ENCODE data around the gene ACTR5. TPM values are rescaled to one million over a fixed set of nuclear protein-coding genes. Genes with fewer than 3 reads are reported as not detected.

The ACTR5 gene
- total RNA-seq, 1 experiment from 2014 or later, result 14.1 TPM

DNA sequence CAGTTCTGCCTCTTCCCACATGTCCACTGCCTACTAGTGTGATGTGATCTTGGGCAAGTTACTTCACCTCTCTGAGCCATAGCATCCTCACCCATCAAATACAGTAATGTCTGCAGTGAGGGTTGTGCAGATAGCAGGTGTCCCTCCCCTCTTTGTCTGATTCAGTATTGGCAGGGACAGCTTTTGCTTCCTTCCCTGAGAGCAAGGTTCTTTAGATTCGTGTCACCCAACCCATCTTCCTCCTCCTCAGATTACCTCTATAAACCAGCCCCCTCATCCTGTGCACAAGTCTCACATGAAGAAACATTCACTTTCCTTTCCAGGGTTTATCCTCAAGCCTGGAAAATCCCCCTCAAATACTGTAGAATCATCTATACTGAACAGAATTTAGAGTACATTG lies 15.4 kb downstream of the ACTR5 start:
- Histone ChIP-seq H2BK120ac (ENCODE audit: low read depth, low read length, poor library complexity, severe bottlenecking) (no peak overlapping the region), H3K27me3 (ENCODE audit: insufficient read depth, low read length) (no peaks in the 10 kb centered on the region), H4K8ac (replicated peaks; ENCODE audit: insufficient read length, low read depth, low read length) (no peak overlapping the region), H2BK15ac (ENCODE audit: low read depth, low read length) (no peak overlapping the region), H4K91ac (ENCODE audit: insufficient read length, low read depth, low read length) (no peak overlapping the region), H3K56ac (ENCODE audit: insufficient read length, low read depth, low read length) (no peak overlapping the region), H2AFZ (ENCODE audit: low read length) (no peak overlapping the region), H3K79me2 (ENCODE audit: insufficient read depth, low read length) (no peaks in the 10 kb centered on the region), H2BK20ac (ENCODE audit: low read depth, low read length, poor library complexity, severe bottlenecking) (no peak overlapping the region), H3K4me2 (ENCODE audit: insufficient read depth, insufficient read length, low read length) (no peak overlapping the region), H3K23me2 (ENCODE audit: insufficient read length, low read depth, low read length, poor library complexity, severe bottlenecking) (no peaks in the 10 kb centered on the region), H3K9me3 (ENCODE audit: control insufficient read depth, low read depth, low read length) (no peaks in the 10 kb centered on the region), H3K18ac (ENCODE audit: insufficient read length, low read depth, low read length) (no peak overlapping the region), H3K23ac (ENCODE audit: insufficient read length, low read depth, low read length) (no peak overlapping the region), H3T11ph (ENCODE audit: low read length) (no peak overlapping the region), H3K27ac (ENCODE audit: insufficient read length, low read depth, low read length) (no peak overlapping the region), H2AK5ac (ENCODE audit: insufficient read length, low read length) (no peak overlapping the region), H3K9ac (ENCODE audit: extremely low read depth, insufficient read length, low read length) (no peak overlapping the region), H2BK12ac (ENCODE audit: insufficient read length, low read depth, low read length) (no peak overlapping the region), H4K20me1 (ENCODE audit: control insufficient read depth, insufficient read depth, insufficient read length) (no peaks in the 10 kb centered on the region), H3K4me1 (ENCODE audit: insufficient read depth, low read length) (no peaks in the 10 kb centered on the region), H3K4ac (ENCODE audit: low read depth, low read length) (no peak overlapping the region), H4K5ac (ENCODE audit: insufficient read length, low read depth, low read length) (no peak overlapping the region), H3K79me1 (ENCODE audit: insufficient read depth, low read depth, low read length, poor library complexity, severe bottlenecking) (no peaks in the 10 kb centered on the region), H2BK5ac (ENCODE audit: insufficient read length, low read length) (no peak overlapping the region), H3K14ac (ENCODE audit: insufficient read depth, low read length) (no peak overlapping the region)
- H3K27me3 Mint-ChIP-seq (ENCODE audit: low read depth), result no peaks in the 10 kb centered on the region
- no peak overlapping the region for H3K4me3 Mint-ChIP-seq
- H3K9me3 Mint-ChIP-seq, result no peaks in the 10 kb centered on the region
- H3K27ac Mint-ChIP-seq, result no peak overlapping the region; a peak in 1 of 7 replicates
- H3K4me1 Mint-ChIP-seq, result peaks cover 2% of the 10 kb centered on the region in 2 experiments; a peak in 1 of 4 replicates
- H3K36me3 Mint-ChIP-seq (ENCODE audit: insufficient read depth in 1 of 3, low read depth in 3 of 3), result peaks cover 14 to 82% (median 51%) of the 10 kb centered on the region in 3 experiments; a peak in 6 of 7 replicates
- no peak for DNase-seq
- WGBS (ENCODE audit: extremely low coverage, insufficient read length, low lambda C conversion rate), result no CpG with 5 or more reads among the region's 1 CpG
- no peak for TF ChIP-seq CTCF (conservative IDR thresholded peaks at IDR 0.05)

All from H9 (cell line).